Measurements from ENCODE around the gene CACNA1S.

The CACNA1S gene

DNA sequence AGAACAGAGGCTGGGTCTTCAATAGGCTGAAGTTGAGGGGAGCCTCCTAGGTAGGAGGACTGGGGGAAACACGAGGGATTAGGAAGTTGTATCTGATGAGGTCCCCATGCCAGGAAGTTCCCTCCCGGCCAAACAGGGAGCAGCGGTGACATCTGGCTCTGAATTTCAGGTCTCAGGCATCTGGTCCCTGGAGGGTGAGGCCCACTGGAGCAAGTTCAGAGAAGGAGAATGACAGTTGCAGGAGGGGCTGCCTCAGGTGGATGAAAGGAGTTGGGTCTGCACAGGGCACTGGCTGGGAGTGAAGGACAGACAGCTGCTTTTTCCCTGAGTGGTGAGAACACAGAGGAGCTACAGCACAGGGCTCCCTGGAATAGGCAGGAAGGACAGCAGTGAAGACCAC is 32.9 kb upstream of the CACNA1S start:
- H4K8ac ChIP-seq (ENCODE audit: low read depth, low read length): no peak overlapping the region
- no peak overlapping the region for H2BK120ac ChIP-seq (ENCODE audit: low read depth, low read length)
- no peak overlapping the region for H3K23ac ChIP-seq (ENCODE audit: low read depth, low read length, poor library complexity)
- H3K27me3 ChIP-seq (ENCODE audit: control insufficient read depth in 3 of 3, insufficient read depth in 3 of 3, low read depth in 1 of 3, low read length in 3 of 3): no peaks in the 10 kb centered on the region
- H3K4me3 ChIP-seq (ENCODE audit: low read length in 2 of 2): no peak overlapping the region
- H2BK15ac ChIP-seq (ENCODE audit: low read length): no peak overlapping the region
- H4K91ac ChIP-seq (ENCODE audit: low read depth, low read length, poor library complexity): no peak overlapping the region
- H3K18ac ChIP-seq (ENCODE audit: low read length): no peak overlapping the region
- no peak overlapping the region for H2AK5ac ChIP-seq (ENCODE audit: low read depth, low read length)
- H3K4me2 ChIP-seq (ENCODE audit: insufficient read depth, low read length, poor library complexity, severe bottlenecking): no peak overlapping the region
- H2BK12ac ChIP-seq (ENCODE audit: low read length): no peak overlapping the region
- H3K4me1 ChIP-seq (ENCODE audit: control insufficient read depth in 2 of 2, insufficient read depth in 1 of 2, low read depth in 1 of 2, low read length in 2 of 2): no peaks in the 10 kb centered on the region
- no peak for DNase-seq (ENCODE audit: low spot score)
- no peak overlapping the region for H3K4ac ChIP-seq (ENCODE audit: low read length)
- H2AFZ ChIP-seq (ENCODE audit: low read length): no peak overlapping the region
- no peak overlapping the region for H3K9ac ChIP-seq (ENCODE audit: low read depth, low read length, poor library complexity)
- H3K14ac ChIP-seq (ENCODE audit: low read length): no peak overlapping the region
- H3K9me3 ChIP-seq (replicated peaks in 1 of 2; ENCODE audit: control insufficient read depth in 2 of 2, insufficient read depth in 1 of 2, low read depth in 1 of 2, low read length in 2 of 2): no peaks in the 10 kb centered on the region
- no CpG with 5 or more reads among the region's 3 CpGs for WGBS, 2 donors (ENCODE audit: extremely low coverage in 2 of 2, insufficient read length in 2 of 2, insufficient replicate concordance in 1 of 2)
- peaks cover 82 to 100% of the 10 kb centered on the region in 2 donors for H3K36me3 ChIP-seq (replicated peaks in 1 of 2; ENCODE audit: control insufficient read depth in 2 of 2, insufficient read depth in 2 of 2, low read length in 2 of 2)
- H2BK5ac ChIP-seq (ENCODE audit: low read length): no peak overlapping the region
- H3K79me1 ChIP-seq (ENCODE audit: low read depth, low read length): peaks cover 2% of the 10 kb centered on the region
- no peak overlapping the region for H3K27ac ChIP-seq (replicated peaks; ENCODE audit: low read length)

- Histone ChIP-seq H2AK5ac (ENCODE audit: low read depth, low read length) (no peak overlapping the region), H3K79me1 (ENCODE audit: low read depth, low read length) (peaks cover 1% of the 10 kb centered on the region), H2BK12ac (ENCODE audit: low read length) (no peak overlapping the region), H3K9me3 (replicated peaks in 1 of 2; ENCODE audit: control insufficient read depth in 2 of 2, insufficient read depth in 1 of 2, low read depth in 1 of 2, low read length in 2 of 2) (no peaks in the 10 kb centered on the region), H3K4me3 (ENCODE audit: low read length in 2 of 2) (no peak overlapping the region), H3K23ac (ENCODE audit: low read depth, low read length, poor library complexity) (no peak overlapping the region), H3K9ac (ENCODE audit: low read depth, low read length, poor library complexity) (no peak overlapping the region), H3K27me3 (ENCODE audit: control insufficient read depth in 3 of 3, insufficient read depth in 3 of 3, low read depth in 1 of 3, low read length in 3 of 3) (no peaks in the 10 kb centered on the region), H2BK5ac (ENCODE audit: low read length) (no peak overlapping the region), H2BK120ac (ENCODE audit: low read depth, low read length) (no peak overlapping the region), H3K27ac (replicated peaks; ENCODE audit: low read length) (no peak overlapping the region), H3K4ac (ENCODE audit: low read length) (no peak overlapping the region), H2BK15ac (ENCODE audit: low read length) (no peak overlapping the region), H3K14ac (ENCODE audit: low read length) (no peak overlapping the region), H3K36me3 (replicated peaks in 1 of 2; ENCODE audit: control insufficient read depth in 2 of 2, insufficient read depth in 2 of 2, low read length in 2 of 2) (peaks cover 78 to 100% of the 10 kb centered on the region in 2 donors), H3K4me1 (ENCODE audit: control insufficient read depth in 2 of 2, insufficient read depth in 1 of 2, low read depth in 1 of 2, low read length in 2 of 2) (no peaks in the 10 kb centered on the region), H2AFZ (ENCODE audit: low read length) (no peak overlapping the region), H4K91ac (ENCODE audit: low read depth, low read length, poor library complexity) (no peak overlapping the region), H3K18ac (ENCODE audit: low read length) (no peak overlapping the region), H4K8ac (ENCODE audit: low read depth, low read length) (no peak overlapping the region), H3K4me2 (ENCODE audit: insufficient read depth, low read length, poor library complexity, severe bottlenecking) (no peak overlapping the region)
- no peak for DNase-seq (ENCODE audit: low spot score)
- WGBS, 2 donors (ENCODE audit: extremely low coverage in 2 of 2, insufficient read length in 2 of 2, insufficient replicate concordance in 1 of 2): no CpG with 5 or more reads among the region's 5 CpGs
Observed at GRCh38 chr1:201144701-201145100, 32.5 kb upstream of the CACNA1S start.

GRCh38 chr1:201143726-201144635 is 31.8 kb upstream of the CACNA1S start:
- Histone ChIP-seq H3K4me1 (ENCODE audit: control insufficient read depth in 2 of 2, insufficient read depth in 1 of 2, low read depth in 1 of 2, low read length in 2 of 2) (no peaks in the 10 kb centered on the region), H3K27ac (replicated peaks; ENCODE audit: low read length) (no peak overlapping the region), H4K8ac (ENCODE audit: low read depth, low read length) (no peak overlapping the region), H3K23ac (ENCODE audit: low read depth, low read length, poor library complexity) (no peak overlapping the region), H4K91ac (ENCODE audit: low read depth, low read length, poor library complexity) (no peak overlapping the region), H3K4ac (ENCODE audit: low read length) (no peak overlapping the region), H3K9me3 (replicated peaks in 1 of 2; ENCODE audit: control insufficient read depth in 2 of 2, insufficient read depth in 1 of 2, low read depth in 1 of 2, low read length in 2 of 2) (no peaks in the 10 kb centered on the region), H3K36me3 (replicated peaks in 1 of 2; ENCODE audit: control insufficient read depth in 2 of 2, insufficient read depth in 2 of 2, low read length in 2 of 2) (peaks cover 78 to 100% of the 10 kb centered on the region in 2 donors), H2BK5ac (ENCODE audit: low read length) (no peak overlapping the region), H3K9ac (ENCODE audit: low read depth, low read length, poor library complexity) (no peak overlapping the region), H2BK15ac (ENCODE audit: low read length) (no peak overlapping the region), H3K14ac (ENCODE audit: low read length) (no peak overlapping the region), H2BK12ac (ENCODE audit: low read length) (no peak overlapping the region), H2AFZ (ENCODE audit: low read length) (no peak overlapping the region), H2BK120ac (ENCODE audit: low read depth, low read length) (no peak overlapping the region), H3K18ac (ENCODE audit: low read length) (no peak overlapping the region), H3K79me1 (ENCODE audit: low read depth, low read length) (no peaks in the 10 kb centered on the region), H3K27me3 (ENCODE audit: control insufficient read depth in 3 of 3, insufficient read depth in 3 of 3, low read depth in 1 of 3, low read length in 3 of 3) (no peaks in the 10 kb centered on the region), H2AK5ac (ENCODE audit: low read depth, low read length) (no peak overlapping the region), H3K4me2 (ENCODE audit: insufficient read depth, low read length, poor library complexity, severe bottlenecking) (no peak overlapping the region), H3K4me3 (ENCODE audit: low read length in 2 of 2) (peak overlapping the region in 1 of 2 donors; percentile 48)
- no peak for DNase-seq (ENCODE audit: low spot score)
- whole genome bisulfite sequencing, 2 donors (ENCODE audit: extremely low coverage in 2 of 2, insufficient read length in 2 of 2, insufficient replicate concordance in 1 of 2): no CpG with 5 or more reads among the region's 18 CpGs

DNA sequence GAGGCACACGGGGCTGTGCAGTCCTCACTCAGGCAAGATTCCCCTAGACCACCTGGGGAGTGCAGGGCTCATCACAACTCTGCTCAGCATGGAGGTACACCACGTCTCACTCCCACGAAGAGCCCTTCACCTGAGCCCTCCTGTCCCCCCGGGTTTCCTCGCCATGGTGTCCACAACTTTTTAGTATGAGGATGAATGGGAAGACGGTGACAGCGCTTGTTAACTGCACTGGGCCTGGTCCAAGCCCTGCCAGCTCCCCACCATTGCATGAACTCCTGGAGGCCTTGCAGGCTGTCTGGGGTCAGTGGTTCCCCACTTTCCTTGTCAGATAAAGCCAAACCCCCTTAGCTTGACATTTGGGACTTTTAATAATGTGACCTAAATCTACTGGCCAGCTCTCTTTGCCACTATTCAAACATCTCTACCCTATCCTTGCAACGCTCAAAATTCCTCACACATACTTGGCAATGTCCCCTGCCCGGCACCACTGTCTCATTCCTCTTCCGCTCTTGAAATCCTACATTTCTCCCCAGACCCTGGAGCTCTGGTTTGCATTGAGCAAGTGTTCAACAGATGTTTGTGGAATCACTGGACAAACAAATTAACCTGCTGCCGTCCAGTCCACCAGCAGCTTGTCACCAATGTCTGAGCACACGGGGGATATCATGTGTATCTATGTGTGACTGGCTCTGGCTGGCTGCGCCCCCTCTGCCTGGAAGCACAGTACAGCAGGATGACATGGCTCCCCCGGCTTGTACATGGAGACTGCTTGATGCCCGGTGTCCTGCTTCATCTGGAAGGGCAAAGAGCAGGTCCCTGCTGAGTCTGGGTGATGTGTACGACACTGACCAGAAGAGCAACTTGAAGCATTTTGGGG is 30.9 kb upstream of the CACNA1S start:
- no peaks in the 10 kb centered on the region for H3K9me3 ChIP-seq (replicated peaks in 1 of 2; ENCODE audit: control insufficient read depth in 2 of 2, insufficient read depth in 1 of 2, low read depth in 1 of 2, low read length in 2 of 2)
- H3K14ac ChIP-seq (ENCODE audit: low read length): no peak overlapping the region
- H3K36me3 ChIP-seq (replicated peaks in 1 of 2; ENCODE audit: control insufficient read depth in 2 of 2, insufficient read depth in 2 of 2, low read length in 2 of 2): peaks cover 75 to 100% of the 10 kb centered on the region in 2 donors
- H3K4me2 ChIP-seq (ENCODE audit: insufficient read depth, low read length, poor library complexity, severe bottlenecking): no peak overlapping the region
- no peak overlapping the region for H2AK5ac ChIP-seq (ENCODE audit: low read depth, low read length)
- H3K27ac ChIP-seq (replicated peaks; ENCODE audit: low read length): no peak overlapping the region
- no peak overlapping the region for H3K9ac ChIP-seq (ENCODE audit: low read depth, low read length, poor library complexity)
- peak overlapping the region; percentile 51 for H3K23ac ChIP-seq (ENCODE audit: low read depth, low read length, poor library complexity)
- H2BK15ac ChIP-seq (ENCODE audit: low read length): no peak overlapping the region
- H4K8ac ChIP-seq (ENCODE audit: low read depth, low read length): no peak overlapping the region
- H2BK120ac ChIP-seq (ENCODE audit: low read depth, low read length): no peak overlapping the region
- no peaks in the 10 kb centered on the region for H3K4me1 ChIP-seq (ENCODE audit: control insufficient read depth in 2 of 2, insufficient read depth in 1 of 2, low read depth in 1 of 2, low read length in 2 of 2)
- no peak overlapping the region for H2BK5ac ChIP-seq (ENCODE audit: low read length)
- H3K27me3 ChIP-seq (ENCODE audit: control insufficient read depth in 3 of 3, insufficient read depth in 3 of 3, low read depth in 1 of 3, low read length in 3 of 3): no peaks in the 10 kb centered on the region
- H3K79me1 ChIP-seq (ENCODE audit: low read depth, low read length): no peaks in the 10 kb centered on the region
- WGBS, 2 donors (ENCODE audit: extremely low coverage in 2 of 2, insufficient read length in 2 of 2, insufficient replicate concordance in 1 of 2): no CpG with 5 or more reads among the region's 16 CpGs
- H3K4ac ChIP-seq (ENCODE audit: low read length): no peak overlapping the region
- H2AFZ ChIP-seq (ENCODE audit: low read length): no peak overlapping the region
- H3K18ac ChIP-seq (ENCODE audit: low read length): no peak overlapping the region
- H3K4me3 ChIP-seq (ENCODE audit: low read length in 2 of 2): no peak overlapping the region
- H2BK12ac ChIP-seq (ENCODE audit: low read length): no peak overlapping the region
- DNase-seq (ENCODE audit: low spot score): no peak
- H4K91ac ChIP-seq (ENCODE audit: low read depth, low read length, poor library complexity): no peak overlapping the region

All from neuronal stem cell (in vitro differentiated cells).